Right ventricle myocardium superior (tissue), 1 donor: ENCODE results near the gene SERBP1. TPM values are rescaled to one million over a fixed set of nuclear protein-coding genes. Genes with fewer than 3 reads are reported as not detected.

ENCODE experiments used
- ATAC-seq: fragments of 200-7000 bp; cut with Tn5 transposase; one replicate; pipeline ENCODE4 v1.9.1; 2020; ENCODE audit warnings: mild to moderate bottlenecking; ENCODE audit not compliant: poor library complexity
- DNase-seq: peaks from one replicate; pipeline ENCODE4 v3.0.0-alpha.2; 2020
- intact Hi-C: fragments of 100-400 bp; cut with DNase I; formaldehyde crosslinking; loops from one replicate; pipeline ENCODE4 v1.11.2; 2022
- total RNA-seq: library from RNA; stranded (reverse); fragmentation: NEBNext Ultra II Directional; extraction: Animal tissue kit (Norgen Biotek cat#: 25700); gene quantifications from one replicate; pipeline ENCODE4 v1.2.1, GENCODE V29; 2021
- donor health status: DM: no; HTN: yes; CAD: no; lungs with severe emphysema.

The SERBP1 gene
- total RNA-seq, 1 donor from 2014 or later: 111 TPM

- no peak for DNase-seq
- ATAC-seq: peak; percentile 15
- intact Hi-C loops: no loop called here
Measured at GRCh38 chr1:67382292-67382691, 47.9 kb downstream of the SERBP1 start.

DNA sequence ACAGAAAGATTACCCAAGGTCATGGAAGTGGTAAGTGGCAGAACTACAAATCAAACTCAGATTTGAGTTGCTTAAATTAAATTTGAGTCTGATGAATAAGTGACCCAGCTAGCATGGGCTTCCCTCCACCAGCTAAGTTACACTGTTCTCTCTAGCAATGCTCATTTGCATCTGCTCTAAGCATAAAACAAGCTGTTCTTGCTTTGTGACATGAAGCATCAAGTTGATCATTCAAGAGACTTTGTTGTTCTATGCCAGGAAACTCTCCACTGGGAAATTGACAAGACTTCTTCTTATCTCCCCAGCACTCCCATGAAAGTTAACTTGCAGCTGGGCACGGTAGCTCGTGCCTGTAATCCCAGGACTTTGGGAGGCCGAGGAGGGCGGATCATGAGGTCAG, 49.0 kb downstream of the SERBP1 start:
- intact Hi-C loops: no loop called here
- DNase-seq: no peak
- ATAC-seq: peak; percentile 22

DNA sequence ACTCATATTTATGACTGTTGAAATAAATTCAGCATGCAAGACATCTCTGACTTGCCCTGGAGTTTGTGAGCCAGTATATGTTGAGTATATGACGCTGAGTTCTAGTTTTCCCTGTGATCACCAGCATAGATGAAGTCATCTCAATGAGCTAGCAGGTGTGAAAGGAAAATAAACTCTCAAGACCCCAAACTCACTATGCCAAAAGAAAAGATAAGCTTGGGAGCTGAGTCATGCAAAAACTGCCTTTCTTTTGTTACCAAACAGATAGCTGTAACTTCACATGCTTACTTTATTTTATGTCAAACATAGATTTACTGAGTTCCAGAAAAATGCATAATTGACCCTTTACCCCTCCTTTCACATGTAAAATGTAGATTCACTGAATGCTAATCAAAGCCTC, 52.9 kb downstream of the SERBP1 start:
- DNase-seq (no peak), ATAC-seq (no peak)
- intact Hi-C loops: no loop called here

DNA sequence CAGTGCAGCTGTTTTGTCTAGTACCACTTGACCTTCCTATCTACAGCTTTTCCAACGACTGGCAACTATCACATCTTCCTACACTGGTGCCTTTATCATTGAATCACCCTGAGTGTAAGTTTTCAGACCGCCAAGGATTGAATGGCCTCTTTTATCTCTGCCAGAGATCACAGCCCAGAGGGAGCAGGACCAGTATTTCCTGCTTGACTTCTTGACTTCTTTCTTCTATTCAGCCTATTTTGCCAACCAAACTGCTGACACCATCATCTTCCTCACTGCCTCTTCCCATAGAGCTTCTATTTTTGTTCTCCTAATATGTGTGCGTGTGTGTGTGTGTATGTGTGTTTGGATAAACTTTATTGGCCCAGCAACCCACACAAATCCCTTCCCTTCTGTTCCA, 53.8 kb downstream of the SERBP1 start:
- DNase-seq (no peak), ATAC-seq (no peak)
- intact Hi-C loops: no loop called here

- DNase-seq: no peak
- ATAC-seq: no peak
- intact Hi-C loops: no loop called here
Measured at GRCh38 chr1:67372898-67373297, 57.3 kb downstream of the SERBP1 start.

GRCh38 chr1:67372136-67372535, 58.1 kb downstream of the SERBP1 start:
- intact Hi-C loops: no loop called here
- DNase-seq (no peak), ATAC-seq (no peak)

DNA sequence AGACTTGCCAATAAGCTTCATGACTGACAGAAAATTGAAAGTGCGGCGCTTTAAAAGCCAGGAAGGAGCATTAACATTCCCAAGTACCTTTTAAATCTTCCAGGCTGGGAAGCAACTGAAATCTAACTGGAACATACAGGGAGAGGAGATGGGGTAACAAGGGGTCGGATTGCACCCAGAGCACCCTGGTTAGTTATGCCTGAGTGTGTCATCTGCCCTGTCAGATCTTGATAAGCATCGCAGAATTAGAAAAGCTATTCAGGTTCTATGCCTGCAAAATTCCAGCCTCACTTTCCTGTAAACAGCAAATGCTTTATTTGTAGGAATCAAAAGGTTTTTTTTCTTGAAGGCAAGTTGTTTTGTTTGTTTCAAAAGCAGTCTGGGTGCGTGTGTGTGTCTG, 58.5 kb downstream of the SERBP1 start:
- intact Hi-C loops: no loop called here
- DNase-seq (no peak), ATAC-seq (no peak)

- DNase-seq (no peak), ATAC-seq (no peak)
- intact Hi-C loops: no loop called here
Measured at GRCh38 chr1:67371043-67371442, 59.2 kb downstream of the SERBP1 start.

DNA sequence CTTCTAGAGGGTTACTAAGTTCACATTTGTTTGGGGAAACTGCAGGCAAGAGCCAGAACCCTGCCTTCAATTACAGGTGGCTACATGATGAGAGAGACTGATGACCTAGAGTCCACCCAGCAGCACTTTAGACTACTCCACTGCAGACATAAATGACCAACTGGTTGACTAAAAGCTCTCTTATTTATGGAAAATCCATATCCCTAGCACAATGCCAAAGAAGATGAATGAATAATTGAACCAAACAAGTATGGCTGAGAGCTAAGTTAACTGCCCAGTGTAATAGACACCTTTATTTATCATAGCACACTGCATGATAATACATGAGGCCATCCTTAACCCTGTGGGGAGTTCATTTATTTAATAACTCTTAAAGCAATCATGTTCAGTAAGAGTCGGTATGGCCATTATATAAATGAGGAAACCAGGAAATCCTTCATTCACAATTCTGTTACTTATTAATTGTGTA, 62.1 kb downstream of the SERBP1 start:
- DNase-seq: no peak
- intact Hi-C loops: no loop called here
- ATAC-seq: no peak

DNA sequence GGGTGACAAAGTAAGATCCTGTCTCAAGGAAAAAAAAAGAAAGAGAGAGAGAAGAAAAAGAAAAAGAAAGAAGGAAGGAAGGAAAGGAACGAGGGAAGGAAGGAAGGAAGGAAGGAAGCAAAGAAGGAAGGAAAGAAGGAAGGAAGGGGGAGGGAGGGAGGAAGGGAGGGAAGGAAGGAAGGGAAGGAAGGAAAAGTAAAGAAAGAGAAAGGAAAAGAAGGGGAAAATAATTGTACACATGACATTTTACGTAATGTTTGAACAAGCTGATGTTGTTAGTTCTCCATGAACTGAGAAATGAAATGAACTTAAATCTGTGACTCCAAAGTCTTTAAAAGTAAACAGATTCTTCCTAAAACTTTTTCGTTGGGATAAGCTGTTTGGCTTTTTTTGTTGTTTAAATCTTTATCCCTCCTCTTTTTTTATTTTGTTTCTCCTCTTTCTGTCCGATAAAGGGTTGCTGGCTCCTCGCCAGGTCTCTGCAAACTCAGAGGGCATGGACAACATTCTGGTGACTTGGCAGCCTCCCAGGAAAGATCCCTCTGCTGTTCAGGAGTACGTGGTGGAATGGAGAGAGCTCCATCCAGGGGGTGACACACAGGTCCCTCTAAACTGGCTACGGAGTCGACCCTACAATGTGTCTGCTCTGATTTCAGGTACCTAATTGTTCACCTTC, 62.7 kb downstream of the SERBP1 start:
- ATAC-seq: peak; percentile 43
- intact Hi-C loops: no loop called here
- peak; percentile 56 for DNase-seq

DNA sequence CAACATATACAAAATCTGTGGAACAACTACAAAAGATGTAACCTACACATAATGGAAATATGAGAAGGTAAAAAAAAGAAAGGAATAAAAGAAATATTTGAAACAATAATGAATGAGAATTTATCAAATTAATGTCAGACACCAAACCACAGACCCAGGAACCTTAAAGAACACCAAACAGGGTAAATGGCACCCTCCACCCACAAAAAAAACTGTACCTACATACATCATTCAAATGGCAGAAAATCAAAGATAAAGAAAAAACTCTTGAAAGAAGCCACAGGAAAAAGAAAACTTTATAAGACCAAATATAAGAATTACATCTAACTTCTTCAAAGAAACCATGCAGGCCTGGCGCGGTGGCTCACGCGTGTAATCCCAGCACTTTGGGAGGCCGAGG, 68.6 kb downstream of the SERBP1 start:
- DNase-seq: no peak
- intact Hi-C loops: no loop called here
- ATAC-seq: no peak

DNA sequence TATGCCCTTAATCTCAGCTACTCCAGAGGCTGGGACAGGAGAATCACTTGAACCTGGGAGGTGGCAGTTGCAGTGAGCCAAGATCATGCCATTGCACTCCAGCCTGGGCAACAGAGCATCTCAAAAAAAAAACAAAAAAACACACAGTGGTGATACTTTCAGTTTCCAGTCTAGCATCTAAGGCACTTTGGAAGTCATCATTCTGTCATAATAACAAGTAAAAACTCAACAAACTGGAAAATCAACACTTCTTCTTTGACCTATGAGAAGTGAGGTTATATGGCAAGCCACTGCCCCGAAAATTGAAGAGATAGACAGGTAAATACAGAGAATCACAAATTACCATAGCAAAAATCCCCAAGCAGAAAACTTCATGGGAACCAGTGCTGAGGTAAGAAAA, 70.6 kb downstream of the SERBP1 start:
- ATAC-seq: no peak
- intact Hi-C loops: no loop called here
- no peak for DNase-seq

Other genes with a start within 250 kb of the SERBP1 start
- gene IL12RB2, start 122.5 kb downstream of the SERBP1 start, total RNA-seq: 0.54 TPM